Activated CD4-positive, alpha-beta T cell treated with anti-CD3 and anti-CD28 coated beads for 48 hours (primary cell): ENCODE measurements around the gene BSX.

Experiments used
- DNase-seq: peaks from one replicate; pipeline ENCODE4 v3.0.0-alpha.2; 2020

BSX gene

GRCh38 chr11:122981388-122982264 lies at the start of gene BSX:
Gene BSX (minus strand): TSS chr11:122981834. CDS start chr11:122981671, 163 bp downstream.
- DNase-seq, result peak; percentile 73

- no peak for DNase-seq
Observed at GRCh38 chr11:123030517-123030916, 48.9 kb upstream of the BSX start.

DNA sequence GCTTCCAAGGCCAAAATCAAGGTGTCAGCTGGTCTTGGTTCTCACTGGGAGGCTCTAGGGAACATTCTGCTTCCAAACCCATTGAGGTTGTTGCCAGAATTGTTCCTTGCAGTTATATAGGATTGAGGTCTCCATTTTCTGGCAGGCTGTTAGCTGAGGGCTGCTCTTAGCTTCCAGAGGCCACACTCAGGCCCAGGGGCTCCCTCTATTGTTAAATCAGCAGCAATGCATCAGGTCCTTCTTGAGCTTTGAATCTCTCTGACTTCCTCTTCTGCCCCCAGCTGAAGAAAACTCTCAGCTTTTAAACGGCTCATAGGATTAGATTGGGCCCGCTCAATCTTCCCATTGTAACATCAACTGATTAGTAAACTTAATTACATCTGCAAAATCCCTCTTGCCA lies 39.3 kb upstream of the BSX start:
- DNase-seq, result peak; percentile 51

DNA sequence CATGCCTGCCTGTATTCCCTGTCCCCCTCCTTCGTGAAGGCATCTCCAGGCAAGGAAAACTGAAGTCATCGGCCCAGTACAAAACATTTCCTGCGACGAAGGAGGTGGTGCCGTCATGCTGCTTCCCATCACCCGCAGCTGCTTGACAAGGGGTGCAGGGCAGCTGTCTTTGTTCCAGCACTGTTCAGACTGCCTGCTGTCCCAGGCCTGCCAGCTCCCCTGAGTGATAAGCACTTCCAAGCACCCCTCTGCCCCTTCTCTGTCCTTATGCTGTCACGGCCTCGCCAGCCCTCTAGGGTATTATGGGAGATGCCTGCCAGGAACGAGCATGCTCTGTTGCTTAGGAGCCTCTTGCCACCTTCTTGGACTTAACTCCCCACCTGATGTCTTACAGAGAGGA lies 37.1 kb upstream of the BSX start:
- no peak for DNase-seq

GRCh38 chr11:123011510-123011909 lies 29.9 kb upstream of the BSX start:
- no peak for DNase-seq

DNA sequence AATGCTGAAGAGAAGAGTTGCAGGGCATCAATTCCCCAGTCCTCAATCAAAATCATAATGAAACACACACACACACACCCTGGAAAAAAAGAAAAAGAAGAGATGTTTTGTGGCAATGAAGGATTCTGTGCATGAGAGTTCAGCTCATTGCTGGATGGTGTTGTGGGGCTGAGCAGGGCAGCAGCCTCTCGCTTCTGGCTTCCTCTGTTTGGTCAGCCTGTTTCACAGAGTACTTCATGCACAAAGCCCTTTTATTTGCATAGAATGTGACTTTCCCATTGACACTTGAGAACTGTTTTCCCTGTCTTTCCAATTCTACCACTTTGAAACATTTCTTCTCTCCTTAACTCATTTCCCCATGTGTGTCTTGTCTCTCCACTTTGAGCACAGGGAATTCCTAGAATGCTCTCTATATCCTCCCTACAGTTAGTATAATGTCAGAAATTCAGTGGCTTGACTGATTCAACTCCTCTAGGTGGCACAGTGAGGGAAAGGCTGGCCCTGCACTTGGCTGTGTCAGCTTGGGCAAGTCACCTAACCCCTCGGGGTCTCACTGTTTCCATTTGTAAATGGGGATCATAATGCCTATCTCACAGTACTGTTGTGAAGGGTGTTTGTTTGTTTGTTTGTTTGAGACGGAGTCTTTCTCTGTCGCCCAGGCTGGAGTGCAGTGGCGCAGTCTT lies 25.4 kb upstream of the BSX start:
- no peak for DNase-seq

- no peak for DNase-seq
Observed at GRCh38 chr11:123000721-123001120, 19.1 kb upstream of the BSX start.

GRCh38 chr11:122998727-122999366 lies 17.2 kb upstream of the BSX start:
- DNase-seq, result no peak

- DNase-seq, result no peak
Observed at GRCh38 chr11:122995526-122995925, 13.9 kb upstream of the BSX start.

DNA sequence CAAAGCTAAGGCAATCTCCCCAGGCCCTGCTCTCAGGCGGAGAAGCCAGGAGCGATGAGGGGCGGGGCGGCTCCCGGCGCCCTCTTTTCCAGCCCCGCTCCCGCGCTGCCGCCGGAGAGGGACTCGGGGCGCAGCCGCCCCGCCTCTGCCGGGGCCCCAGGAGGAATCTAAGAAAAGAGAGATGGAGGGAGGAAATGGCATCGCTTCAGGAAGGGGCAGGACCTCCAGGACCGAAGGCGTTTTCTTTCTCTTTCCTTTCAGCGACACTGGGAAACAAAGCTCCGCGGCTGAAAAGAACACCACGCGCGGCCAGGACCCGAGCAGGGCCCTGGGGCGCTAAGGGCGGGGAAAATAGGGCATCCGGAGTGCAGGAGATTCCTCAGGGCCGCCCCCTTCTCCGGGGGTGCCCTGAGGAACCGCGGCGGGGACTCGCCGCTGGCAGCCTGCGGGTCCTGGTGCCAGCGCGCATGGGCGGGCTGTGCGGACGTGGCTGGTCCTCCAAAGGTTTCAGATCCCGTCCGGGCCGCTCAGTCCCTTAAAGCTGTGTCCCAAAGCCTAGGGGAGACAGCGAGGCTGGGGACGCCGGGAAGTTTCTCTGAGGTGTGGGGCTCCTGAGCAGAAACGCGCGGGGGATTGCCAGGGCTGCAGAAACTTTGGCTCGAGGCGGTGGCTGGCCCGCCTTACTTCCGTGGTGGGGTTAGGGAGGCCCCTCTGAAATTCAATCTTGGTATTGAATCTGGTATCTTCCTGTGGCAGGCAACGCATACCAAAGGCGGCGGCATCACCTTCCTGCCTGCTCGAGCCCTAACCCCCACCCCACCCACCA lies 2.8 kb upstream of the BSX start:
- no peak for DNase-seq

DNA sequence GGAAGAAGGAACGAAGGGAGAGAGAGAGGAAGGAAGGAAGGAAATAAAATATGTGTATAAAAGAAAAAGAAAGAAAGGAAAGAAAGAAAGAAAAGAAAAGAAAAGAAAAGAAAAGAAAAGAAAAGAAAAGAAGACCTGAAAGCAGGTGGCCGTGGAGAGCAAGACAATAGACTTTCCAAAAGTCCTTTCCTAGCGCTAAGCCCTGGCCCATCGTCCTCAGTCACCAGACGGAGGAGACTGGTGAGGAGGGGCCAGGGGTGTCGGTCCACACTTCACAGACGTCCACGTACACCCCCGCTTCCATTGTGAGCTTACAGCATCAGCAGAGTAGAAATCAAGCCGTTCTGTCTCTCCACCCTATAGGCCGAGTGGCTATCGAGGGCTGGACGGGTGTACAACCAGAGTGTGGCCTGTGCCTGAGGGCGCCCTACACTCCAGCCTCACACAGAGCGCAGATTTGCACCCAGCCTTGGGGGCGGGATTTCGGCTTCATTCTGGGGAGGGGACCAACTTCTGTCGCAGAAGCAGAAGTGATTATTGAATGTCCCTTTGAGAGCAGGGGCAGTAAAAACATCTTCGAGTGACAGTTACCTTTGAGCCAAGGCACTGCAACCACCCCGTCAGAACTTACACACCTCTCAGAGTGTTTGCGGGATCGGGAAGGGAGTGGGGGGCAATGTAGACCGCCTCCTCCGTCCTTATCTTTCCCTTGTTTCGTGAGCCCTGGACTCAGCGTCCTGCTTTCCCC lies 2.0 kb upstream of the BSX start:
- DNase-seq, result no peak

- no peak for DNase-seq
Observed at GRCh38 chr11:122979815-122980595, 1.6 kb downstream of the BSX start.

- no peak for DNase-seq
Observed at GRCh38 chr11:122979103-122979814, 2.4 kb downstream of the BSX start.

DNA sequence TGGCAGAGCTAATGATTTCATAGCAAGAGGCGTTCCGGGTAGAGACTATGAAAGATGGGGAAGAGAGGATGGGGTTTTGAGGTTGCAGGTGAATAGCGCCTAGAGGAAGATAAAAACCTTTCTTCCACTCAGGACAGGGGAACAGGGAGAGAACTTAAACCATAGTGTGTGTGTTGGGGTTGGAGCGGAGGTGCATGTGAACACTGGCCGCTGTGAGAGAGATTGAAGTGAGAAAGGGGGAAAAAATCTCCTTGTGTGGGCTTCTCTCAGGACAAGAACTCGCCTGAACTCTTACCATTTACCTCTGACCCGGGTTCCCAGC lies 3.4 kb downstream of the BSX start:
- no peak for DNase-seq

- no peak for DNase-seq
Observed at GRCh38 chr11:122977470-122978298, 4.0 kb downstream of the BSX start.

GRCh38 chr11:122976734-122977469 lies 4.7 kb downstream of the BSX start:
- DNase-seq, result peak; percentile 38

DNA sequence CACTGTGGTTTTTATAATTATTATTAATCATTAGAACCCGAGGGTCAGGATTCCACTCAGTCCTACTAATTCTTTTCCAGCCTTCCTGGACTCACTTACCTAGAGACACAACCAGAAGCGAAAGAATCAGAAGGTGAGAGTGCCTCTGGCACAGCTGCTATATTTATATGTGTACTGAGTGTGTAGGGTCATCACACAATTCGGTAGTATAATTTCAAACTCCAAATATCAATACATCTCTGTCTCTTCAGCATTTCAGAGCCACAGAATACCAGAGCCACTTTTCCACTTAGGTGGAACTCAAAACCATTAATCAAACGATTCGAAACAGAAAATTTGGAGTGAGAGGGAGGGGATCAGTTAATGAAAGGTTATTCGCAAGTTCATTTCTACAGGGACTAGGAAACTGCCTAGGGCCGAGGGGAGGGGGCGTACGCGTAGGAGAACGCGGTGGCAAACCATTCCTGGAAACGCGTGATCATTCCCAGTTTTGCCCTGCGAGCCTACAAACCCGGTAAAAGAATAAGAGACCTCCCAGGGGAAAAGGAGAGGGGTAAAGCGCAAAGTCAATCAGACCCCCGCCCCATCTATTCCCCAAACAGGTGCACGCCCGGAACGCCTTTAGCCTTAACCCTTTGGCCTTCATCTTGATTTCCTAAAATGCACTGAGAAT lies 5.4 kb downstream of the BSX start:
- no peak for DNase-seq

DNA sequence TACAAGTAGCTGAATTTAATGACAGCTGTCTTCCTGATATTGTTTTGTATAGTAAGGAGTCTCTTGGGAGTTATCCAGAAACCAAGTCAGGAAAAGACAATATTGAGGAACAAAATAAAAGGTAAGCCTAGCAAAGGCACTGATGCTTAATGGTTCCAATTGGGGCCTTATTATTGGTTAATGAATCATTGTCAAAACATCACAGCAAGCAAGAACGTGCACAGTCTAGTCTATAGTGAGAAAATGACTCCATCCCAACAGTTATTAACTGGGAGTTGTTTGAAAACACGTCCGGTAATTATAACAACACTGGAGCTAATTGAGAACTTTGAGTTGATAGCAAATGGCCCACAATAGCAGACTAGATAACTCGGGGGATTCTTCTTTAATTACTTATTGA lies 17.7 kb downstream of the BSX start:
- no peak for DNase-seq

GRCh38 chr11:122954455-122954854 lies 27.2 kb downstream of the BSX start:
- no peak for DNase-seq
